HG03342 (cell line): ENCODE data around the gene ZC3HAV1.
"Not testable (repeated sequence)": the region's sequence is repeated elsewhere in the genome, so short reads cannot be mapped to it uniquely, and the experiment has no call there.

Experiments used
- ATAC-seq: cut with Tn5 transposase; IDR thresholded peaks from one replicate; pipeline ENCODE4 v1.9.1; 2021; ENCODE audit warnings: mild to moderate bottlenecking, moderate library complexity; ENCODE audit not compliant: unreplicated experiment

Gene ZC3HAV1

DNA sequence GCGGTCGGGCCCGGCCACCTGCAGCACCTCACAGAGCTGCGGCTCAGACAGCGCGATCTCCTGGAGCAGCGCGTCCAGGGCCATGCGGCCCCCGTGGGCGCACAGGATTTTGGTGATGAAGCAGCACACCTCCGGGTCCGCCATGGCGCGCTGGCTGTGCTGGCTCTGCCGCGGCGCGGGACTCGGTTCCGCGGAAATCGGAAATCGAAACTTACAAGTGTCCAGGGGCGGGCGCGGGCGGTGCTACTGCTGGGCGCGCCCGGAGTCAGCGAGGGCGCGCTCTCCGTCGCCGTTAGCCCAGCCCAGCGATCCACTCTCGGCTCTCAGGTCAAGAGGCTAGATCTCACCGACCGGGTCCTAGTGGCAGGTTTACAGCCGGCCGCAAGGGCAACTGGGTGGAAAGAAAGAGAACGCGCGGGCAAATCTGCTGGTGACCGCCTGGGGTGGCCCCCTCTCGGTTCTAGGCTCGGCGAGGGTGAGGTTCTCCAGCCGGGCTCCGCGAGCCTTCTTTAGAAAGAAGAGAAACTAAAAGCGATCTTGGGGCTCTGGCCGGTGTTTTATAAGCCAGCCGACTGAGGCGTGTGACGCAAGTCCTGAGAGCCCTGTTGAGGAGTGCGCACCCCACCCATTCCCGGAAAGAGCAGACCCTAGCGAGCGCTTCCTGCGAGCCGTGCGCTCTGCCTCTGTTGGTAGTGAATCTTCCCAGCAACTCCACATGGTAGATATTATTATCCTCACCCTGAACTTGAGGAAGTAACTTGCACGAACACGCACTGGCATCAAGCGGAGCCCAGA is at the start of gene ZC3HAV1:
TSS of gene ZC3HAV1 (minus strand) at position 533 of the 795 bp plus-strand sequence. CDS start at position 144, 389 bp downstream.
- ATAC-seq, result peak; percentile 68

GRCh38 chr7:139153832-139154231 is 44.3 kb upstream of the ZC3HAV1 start:
- no peak for ATAC-seq

DNA sequence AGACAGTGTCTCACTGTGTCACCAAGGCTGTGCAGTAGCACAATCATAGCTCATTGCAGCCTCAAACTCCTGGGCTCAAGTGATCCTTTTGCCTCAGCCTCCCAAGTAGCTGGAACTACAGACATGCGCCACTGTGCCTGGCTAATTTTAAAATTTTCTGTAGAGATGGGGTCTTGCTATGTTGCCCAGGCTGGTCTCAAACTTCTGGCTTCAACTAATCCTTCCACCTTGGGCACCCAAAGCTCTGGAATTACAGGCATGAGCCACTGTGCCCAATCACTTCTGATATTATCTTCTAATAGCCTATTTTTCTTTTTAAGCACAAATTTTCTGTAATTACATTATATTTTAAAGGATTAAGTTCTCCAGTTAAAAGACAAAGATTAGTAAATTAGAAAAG is 42.6 kb upstream of the ZC3HAV1 start:
- no peak for ATAC-seq

DNA sequence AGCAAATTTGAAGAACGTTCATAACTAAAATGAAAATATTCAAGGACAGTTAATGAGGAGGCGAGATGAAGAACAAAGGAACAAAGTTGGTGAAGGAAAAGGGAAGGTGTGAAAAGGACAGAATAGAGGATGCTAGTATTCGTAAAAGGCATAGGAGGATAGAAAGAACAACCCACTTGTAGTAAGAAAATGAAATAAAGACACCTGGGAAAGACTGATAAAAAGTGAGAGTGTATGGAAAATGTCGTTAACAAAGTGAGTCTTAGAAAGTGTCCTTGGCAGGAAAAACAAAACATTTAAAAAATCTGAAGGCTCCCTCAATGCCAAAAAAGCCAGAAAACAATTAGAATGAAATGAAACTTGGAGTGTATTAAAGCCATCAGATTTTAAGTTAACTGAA is 29.6 kb upstream of the ZC3HAV1 start:
- no peak for ATAC-seq

DNA sequence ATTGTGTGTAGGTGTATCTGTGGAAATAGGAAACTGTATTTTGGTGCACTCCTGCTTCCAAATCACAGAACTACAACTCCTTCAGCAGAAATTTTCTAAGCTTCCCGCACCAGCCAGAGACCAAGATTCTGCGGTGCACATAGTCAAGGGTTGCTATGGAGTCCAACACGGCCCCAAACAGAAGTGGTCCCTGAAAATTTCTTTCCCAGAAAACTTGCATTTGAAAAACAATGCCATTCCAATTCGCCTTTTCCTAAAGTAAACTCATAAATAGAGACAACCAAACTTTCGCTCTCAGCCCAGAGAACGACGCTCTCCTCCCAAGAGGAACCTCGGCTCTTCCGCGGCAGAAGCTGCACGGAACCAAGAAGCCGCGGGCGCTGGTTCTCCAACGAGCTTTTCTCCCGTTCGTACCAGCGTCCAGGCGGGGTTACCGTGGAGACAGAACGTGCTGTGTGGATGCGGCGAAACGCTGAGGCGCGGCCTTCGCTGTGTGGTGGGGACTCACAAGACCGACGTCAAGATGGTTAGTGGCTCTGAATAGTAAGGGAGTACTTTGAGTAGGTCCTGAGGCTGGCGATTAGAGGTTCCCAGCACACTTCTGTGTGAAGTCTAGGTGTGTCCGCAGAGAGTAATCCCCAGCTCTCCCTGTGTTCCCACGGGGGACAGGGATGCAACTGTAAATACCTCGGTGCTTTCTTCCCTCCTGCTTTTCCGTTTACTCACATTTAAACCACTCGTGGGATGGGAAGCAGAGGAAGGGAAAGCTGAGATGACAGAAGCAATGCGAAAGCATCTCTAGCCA is 24.0 kb upstream of the ZC3HAV1 start:
- ATAC-seq, result peak; percentile 96

DNA sequence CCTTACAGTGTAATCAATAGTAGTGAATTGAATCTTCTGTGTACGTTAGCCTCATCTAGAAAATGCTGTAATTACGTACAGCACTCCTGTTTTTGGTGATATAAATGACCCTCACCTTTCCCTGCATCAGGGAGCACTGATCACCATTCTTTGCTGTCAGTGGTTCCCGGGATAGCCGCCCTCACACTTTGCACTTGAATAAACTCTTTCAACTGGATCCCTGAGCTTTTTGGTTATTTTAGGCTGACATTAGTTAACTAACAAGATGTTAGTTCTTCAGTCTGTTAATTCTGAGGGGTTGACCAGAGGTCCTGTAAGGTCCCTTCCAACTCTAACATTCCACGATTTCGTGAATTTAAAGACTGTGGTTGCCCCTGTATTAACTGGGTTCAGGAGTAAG is 23.4 kb upstream of the ZC3HAV1 start:
- ATAC-seq, result no peak

- no peak for ATAC-seq
These were observed 22.1 kb upstream of the ZC3HAV1 start for GRCh38 chr7:139131601-139132041.

GRCh38 chr7:139129814-139130213 is 20.3 kb upstream of the ZC3HAV1 start:
- ATAC-seq, result not testable (repeated sequence)

GRCh38 chr7:139127648-139128047 is 18.1 kb upstream of the ZC3HAV1 start:
- no peak for ATAC-seq

- ATAC-seq, result no peak
These were observed 16.1 kb upstream of the ZC3HAV1 start for GRCh38 chr7:139125657-139126056.

GRCh38 chr7:139124995-139125394 is 15.5 kb upstream of the ZC3HAV1 start:
- ATAC-seq, result not testable (repeated sequence)

DNA sequence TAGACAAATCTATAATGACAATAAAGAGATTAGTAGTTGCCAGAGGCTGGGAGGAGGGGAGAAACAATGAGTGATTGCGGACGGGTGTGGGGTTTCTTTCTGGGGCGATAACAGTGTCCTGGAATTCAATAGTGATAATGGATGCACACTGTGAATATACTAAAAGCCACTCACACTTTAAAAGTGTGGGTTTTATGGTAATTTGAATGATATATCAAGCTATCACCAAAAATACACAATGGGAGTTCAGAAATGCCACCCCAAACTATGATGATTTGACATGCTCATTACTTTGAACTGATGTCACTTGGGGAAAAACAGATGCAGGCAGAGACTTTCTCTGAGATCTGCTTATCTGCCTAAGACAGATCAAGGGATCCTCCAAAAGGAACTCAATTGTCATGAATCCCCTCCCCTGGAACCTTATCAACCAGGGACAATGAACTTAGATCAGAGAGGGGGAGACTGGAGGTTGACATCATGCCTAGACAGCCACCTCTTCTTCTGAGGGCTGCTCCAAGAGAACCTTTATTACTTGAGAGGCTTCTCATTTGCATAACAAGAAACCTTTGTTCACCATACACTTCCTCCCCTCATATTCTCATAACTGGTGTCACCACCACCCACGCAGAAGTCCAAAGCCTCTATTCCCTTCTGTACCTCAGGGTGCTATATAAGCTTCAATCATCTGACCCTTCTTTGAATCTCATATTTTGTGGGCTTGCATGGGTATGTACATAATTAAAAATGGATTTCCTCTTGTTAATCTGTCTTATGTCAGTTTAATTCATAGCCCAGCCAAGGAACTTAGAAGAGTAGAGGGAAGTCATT is 14.8 kb upstream of the ZC3HAV1 start:
- ATAC-seq, result peak; percentile 90

GRCh38 chr7:139119486-139119849 is 9.9 kb upstream of the ZC3HAV1 start:
- no peak for ATAC-seq

DNA sequence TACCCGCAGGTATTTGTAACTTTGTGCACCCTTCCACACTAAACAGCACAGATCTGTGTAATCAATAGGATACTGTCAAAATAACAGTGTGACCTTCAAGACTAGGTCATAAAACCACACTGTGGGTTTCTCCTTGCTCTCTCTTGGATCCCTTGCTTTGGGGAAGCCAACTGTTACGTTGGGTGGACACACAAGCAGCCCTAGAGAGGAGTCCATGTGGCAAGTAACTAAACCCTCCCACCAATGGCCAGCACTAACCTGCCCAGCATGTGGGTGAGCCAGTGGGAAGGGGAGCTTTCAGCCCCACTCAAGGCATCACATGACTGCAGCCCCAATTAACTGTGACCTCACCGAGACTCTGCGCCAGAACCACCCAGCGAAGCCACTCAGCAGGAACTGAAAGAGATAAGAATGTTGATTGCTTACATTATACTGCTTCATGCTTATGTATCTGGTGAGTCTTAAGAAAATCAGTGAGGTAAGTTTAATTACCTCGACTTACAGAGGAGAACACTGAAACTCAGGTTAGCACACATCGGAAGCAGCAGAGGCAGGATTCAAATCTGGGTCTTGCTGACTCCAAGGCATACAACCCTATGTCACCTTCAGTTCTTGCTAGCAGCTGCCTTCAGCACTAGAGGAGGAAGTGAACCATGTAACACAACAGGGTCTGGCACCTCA is 9.4 kb upstream of the ZC3HAV1 start:
- peak; percentile 84 for ATAC-seq

DNA sequence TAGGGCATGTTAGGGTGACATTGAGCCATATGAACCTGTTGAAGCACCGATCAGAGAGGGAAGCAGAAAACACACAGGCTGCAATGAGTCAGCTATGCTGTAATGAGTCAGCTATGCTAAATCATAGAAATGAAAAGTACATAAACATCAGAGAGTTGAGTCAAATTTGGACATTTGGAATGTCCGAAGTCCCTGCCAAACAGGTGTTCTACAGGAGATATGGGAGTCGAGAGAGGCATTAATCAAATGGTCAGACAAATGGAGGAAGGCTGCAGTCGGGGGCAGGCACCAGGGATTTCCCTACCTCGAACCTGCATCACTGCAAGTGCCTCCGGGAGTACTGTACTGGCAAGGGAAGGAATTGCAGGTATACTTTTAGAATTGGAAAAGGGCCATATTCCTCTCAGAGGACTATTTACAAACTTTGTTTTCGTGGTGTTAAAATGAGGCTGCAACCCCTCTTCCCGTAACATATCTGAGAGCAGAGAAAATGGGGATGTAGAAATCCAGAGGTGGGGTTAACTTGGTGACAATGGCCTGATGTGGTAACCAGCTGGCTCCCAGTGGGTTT is 8.8 kb upstream of the ZC3HAV1 start:
- ATAC-seq, result peak; percentile 75

DNA sequence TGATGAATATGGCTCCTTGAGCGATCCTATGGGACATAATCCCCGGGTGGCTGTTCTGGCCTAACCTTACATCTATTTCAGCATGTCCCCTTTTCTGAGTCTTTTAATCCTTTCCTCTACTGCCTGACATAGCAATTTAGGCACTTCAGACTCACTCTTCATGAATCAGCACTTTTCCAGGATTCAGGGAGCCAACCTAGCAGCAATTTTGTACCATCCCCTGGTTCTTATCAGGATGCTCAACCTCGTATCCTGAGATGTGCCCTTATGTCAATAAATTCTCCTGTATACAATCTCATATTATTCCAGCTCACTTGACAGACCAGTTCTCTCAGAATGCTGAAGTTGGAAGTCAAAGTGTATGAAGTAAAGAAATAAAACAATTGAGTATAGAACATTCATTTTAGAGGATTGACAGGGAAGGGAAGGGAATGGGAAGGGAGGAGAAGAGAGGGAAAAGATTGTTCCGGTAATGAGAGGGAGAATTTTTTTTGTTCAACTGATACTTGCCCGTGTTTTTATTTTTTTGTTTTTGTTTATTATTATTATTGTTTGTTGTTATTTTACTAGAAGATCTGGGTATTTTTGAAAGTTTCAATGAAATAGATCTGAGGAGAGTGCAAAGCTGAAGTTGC is 8.2 kb upstream of the ZC3HAV1 start:
- no peak for ATAC-seq

- no peak for ATAC-seq
These were observed 7.5 kb upstream of the ZC3HAV1 start for GRCh38 chr7:139116999-139117398.

- ATAC-seq, result no peak
These were observed 5.6 kb upstream of the ZC3HAV1 start for GRCh38 chr7:139115104-139115503.

DNA sequence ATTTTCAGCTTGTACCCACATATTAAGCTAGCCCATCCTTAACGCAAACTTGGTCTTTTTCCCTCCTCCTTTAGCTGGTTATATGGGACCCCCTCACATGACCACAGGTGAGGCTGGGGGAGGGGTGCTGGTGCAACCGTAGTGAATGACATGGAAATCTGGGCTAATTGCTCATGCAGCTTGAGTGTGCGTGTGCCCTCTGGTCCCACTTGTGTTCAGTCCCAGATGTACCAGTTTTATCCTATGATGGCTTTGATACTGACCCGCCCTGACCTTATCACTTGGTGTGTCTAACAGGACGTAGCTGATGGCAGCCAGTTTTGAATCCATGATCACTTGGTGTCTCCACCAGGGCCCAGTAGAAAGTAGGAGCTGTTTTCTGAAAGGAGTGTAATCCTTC is 5.1 kb upstream of the ZC3HAV1 start:
- ATAC-seq, result no peak

DNA sequence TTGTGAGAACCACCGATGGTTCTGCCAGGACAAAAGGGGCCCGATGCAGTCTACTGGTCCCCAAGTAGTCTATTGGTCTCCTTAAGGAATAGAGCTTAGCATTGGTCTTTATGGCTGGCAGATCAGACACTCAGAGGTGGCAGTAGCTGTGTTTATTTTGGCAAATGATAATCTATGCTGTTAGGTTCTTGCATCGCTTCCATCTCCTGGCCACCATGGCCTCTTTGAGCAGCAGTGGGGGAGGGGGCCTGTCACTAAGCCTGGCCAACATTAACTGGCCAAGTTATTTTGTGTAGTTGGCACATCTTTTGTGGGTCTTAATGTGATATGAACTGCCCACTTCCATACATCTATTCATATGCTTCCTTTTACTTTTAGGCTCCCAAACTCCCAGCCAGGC is 4.5 kb upstream of the ZC3HAV1 start:
- no peak for ATAC-seq
